Fibroblast of lung (primary cell): ENCODE measurements around the gene KIF25. TPM values are rescaled to one million over a fixed set of nuclear protein-coding genes. Genes with fewer than 3 reads are reported as not detected.

Source experiments
- DNase-seq, 2 donors: peaks; one replicate each; pipeline versions ENCODE4 v3.0.0 to v3.0.0-alpha.2; 2010; ENCODE audit warnings: low read depth in 2 of 2
- H2AFZ ChIP-seq: 2 replicates; pipeline ENCODE4 v1.5.1; 2012; ENCODE audit warnings: low read length, control low read depth, inconsistent platforms
- H3K27ac ChIP-seq: 2 replicates; pipeline ENCODE4 v1.5.1; 2011; ENCODE audit warnings: low read length, control low read depth; ENCODE audit not compliant: insufficient read depth
- H3K27me3 ChIP-seq: 2 replicates; pipeline ENCODE4 v1.5.1; 2011; ENCODE audit warnings: mild to moderate bottlenecking, low read length; ENCODE audit not compliant: control insufficient read depth, insufficient read depth
- H3K36me3 ChIP-seq: 2 replicates; pipeline ENCODE4 v1.5.1; 2011; ENCODE audit warnings: low read length; ENCODE audit not compliant: control insufficient read depth, insufficient read depth
- H3K4me1 ChIP-seq: 2 replicates; pipeline ENCODE4 v1.5.1; 2011; ENCODE audit warnings: low read length; ENCODE audit not compliant: control insufficient read depth, insufficient read depth; ENCODE audit errors: extremely low read depth
- H3K4me2 ChIP-seq: 2 replicates; pipeline ENCODE4 v1.5.1; 2011; ENCODE audit warnings: low read length, control low read depth; ENCODE audit not compliant: insufficient read depth; ENCODE audit errors: extremely low read depth
- H3K4me3 ChIP-seq, 4 experiments: fragments of 200-600 bp in 1 of 4; sonication (generic) in 1 of 4; replicated peaks in 1 of 4; 2 replicates each; pipeline ENCODE4 v1.5.1; 2011 to 2016; ENCODE audit warnings: low read length in 4 of 4, low read depth in 3 of 4, mild to moderate bottlenecking in 3 of 4, control low read depth in 2 of 4, inconsistent platforms in 1 of 4, mixed read lengths in 1 of 4; ENCODE audit not compliant: insufficient read depth in 1 of 4; ENCODE audit errors: control extremely low read depth in 1 of 4
- H3K79me2 ChIP-seq: 2 replicates; pipeline ENCODE4 v1.5.1; 2012; ENCODE audit warnings: mild to moderate bottlenecking, low read length, inconsistent platforms; ENCODE audit not compliant: control insufficient read depth, insufficient read depth
- H3K9ac ChIP-seq: 2 replicates; pipeline ENCODE4 v1.5.1; 2011; ENCODE audit warnings: mild to moderate bottlenecking, low read length, control low read depth; ENCODE audit not compliant: insufficient read depth
- H3K9me3 ChIP-seq: 2 replicates; pipeline ENCODE4 v1.5.1; 2012; ENCODE audit warnings: low read depth, low read length; ENCODE audit not compliant: control insufficient read depth, insufficient read depth
- H4K20me1 ChIP-seq: 2 replicates; pipeline ENCODE4 v1.5.1; 2011; ENCODE audit warnings: low read length; ENCODE audit not compliant: control insufficient read depth, insufficient read depth; ENCODE audit errors: extremely low read depth
- EZH2 ChIP-seq: IDR thresholded peaks from 2 replicates; pipeline ENCODE4 v1.5.1; 2012; ENCODE audit warnings: low read length, control low read depth, mild to moderate bottlenecking; ENCODE audit errors: missing control alignments
- polyA plus RNA-seq, 2 donors: library from polyadenylated mRNA; depleted of rRNA in 1 of 2; stranded (reverse) in 1 of 2; unstranded in 1 of 2; fragments of >200 nt; gene quantifications; 2 replicates each; pipeline ENCODE4 v1.2.1, GENCODE V29; 2011 to 2012; ENCODE audit warnings: missing spikeins in 1 of 2
- total RNA-seq: library from RNA; depleted of rRNA; stranded (reverse); fragments of >200 nt; gene quantifications from 2 replicates; pipeline ENCODE4 v1.2.1, GENCODE V29; 2014
- TF ChIP-seq, protein P1 (sequence below), 2 donors: IDR thresholded peaks in 1 of 2; conservative IDR thresholded peaks in 1 of 2; 1 replicate in 1 of 2; 2 replicates in 1 of 2; pipeline ENCODE4 v1.5.1; 2011 to 2012; ENCODE audit warnings: low read length in 2 of 2, control low read depth in 1 of 2, inconsistent platforms in 1 of 2, low read depth in 1 of 2, mild to moderate bottlenecking in 1 of 2

Gene KIF25
- total and polyA plus RNA-seq, 2 donors (not counting 1 experiment from before 2014, with no cell fraction given): 0.33 TPM; not detected in 1

GRCh38 chr6:168028181-168028580 is 30.7 kb downstream of the KIF25 start:
- no peak overlapping the region for H3K9ac ChIP-seq
- no peaks in the 10 kb centered on the region for H3K36me3 ChIP-seq
- no peaks in the 10 kb centered on the region for H3K27me3 ChIP-seq
- H3K4me3 ChIP-seq: no peak overlapping the region
- no peak for TF ChIP-seq EZH2
- TF ChIP-seq, protein P1, sequence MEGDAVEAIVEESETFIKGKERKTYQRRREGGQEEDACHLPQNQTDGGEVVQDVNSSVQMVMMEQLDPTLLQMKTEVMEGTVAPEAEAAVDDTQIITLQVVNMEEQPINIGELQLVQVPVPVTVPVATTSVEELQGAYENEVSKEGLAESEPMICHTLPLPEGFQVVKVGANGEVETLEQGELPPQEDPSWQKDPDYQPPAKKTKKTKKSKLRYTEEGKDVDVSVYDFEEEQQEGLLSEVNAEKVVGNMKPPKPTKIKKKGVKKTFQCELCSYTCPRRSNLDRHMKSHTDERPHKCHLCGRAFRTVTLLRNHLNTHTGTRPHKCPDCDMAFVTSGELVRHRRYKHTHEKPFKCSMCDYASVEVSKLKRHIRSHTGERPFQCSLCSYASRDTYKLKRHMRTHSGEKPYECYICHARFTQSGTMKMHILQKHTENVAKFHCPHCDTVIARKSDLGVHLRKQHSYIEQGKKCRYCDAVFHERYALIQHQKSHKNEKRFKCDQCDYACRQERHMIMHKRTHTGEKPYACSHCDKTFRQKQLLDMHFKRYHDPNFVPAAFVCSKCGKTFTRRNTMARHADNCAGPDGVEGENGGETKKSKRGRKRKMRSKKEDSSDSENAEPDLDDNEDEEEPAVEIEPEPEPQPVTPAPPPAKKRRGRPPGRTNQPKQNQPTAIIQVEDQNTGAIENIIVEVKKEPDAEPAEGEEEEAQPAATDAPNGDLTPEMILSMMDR (conservative IDR thresholded peaks at IDR 0.05 in 1 of 2, IDR thresholded peaks at IDR 0.05 in 1 of 2; ENCODE audit: low read depth in 1 of 2, low read length in 2 of 2): no peak
- no peaks in the 10 kb centered on the region for H3K9me3 ChIP-seq
- no peak for DNase-seq
- peaks cover 8% of the 10 kb centered on the region for H3K4me1 ChIP-seq
- H3K79me2 ChIP-seq: no peaks in the 10 kb centered on the region
- no peaks in the 10 kb centered on the region for H4K20me1 ChIP-seq
- no peak overlapping the region for H3K4me2 ChIP-seq
- H2AFZ ChIP-seq: no peak overlapping the region
- H3K27ac ChIP-seq: no peak overlapping the region

DNA sequence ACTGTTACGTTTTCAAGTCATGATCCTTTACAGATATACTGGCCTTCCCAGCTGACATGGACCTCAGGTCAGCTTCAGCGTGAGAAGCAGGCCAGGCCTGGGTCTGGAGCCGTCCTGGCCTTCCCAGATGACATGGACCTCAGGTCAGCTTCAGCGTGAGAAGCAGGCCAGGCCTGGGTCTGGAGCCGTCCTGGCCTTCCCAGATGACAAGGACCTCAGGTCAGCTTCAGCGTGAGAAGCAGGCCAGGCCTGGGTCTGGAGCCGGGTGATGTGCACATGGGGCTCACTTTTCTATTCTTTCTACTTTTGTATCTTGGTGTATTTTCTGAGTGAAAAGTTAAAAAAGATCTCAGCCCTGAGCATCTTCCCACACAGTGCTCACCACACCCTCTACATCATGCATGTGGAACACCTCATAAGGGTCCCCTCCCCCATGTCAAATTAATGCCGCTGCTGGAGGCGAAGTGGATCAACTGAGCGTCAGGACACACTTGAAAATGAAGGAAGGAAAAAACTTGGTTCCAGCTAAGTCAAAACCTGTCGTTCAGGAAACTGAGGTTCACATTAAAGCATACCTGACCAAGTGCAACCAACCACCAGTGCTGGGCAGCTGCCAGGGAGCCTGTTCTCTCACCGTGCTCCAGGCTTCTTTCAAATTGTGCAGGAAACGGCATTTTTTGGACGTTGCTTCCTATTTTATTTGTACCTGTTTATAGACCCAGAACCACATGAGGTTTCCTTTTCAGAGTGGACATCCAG is 32.2 kb downstream of the KIF25 start:
- Histone ChIP-seq H3K36me3 (no peaks in the 10 kb centered on the region), H3K4me1 (peaks cover 8% of the 10 kb centered on the region), H3K27me3 (no peaks in the 10 kb centered on the region), H3K4me3 (no peak overlapping the region), H3K27ac (no peak overlapping the region), H2AFZ (no peak overlapping the region), H3K79me2 (no peaks in the 10 kb centered on the region), H3K9me3 (no peaks in the 10 kb centered on the region), H3K9ac (no peak overlapping the region), H4K20me1 (no peaks in the 10 kb centered on the region), H3K4me2 (no peak overlapping the region)
- no peak for DNase-seq
- TF ChIP-seq, protein P1 (conservative IDR thresholded peaks at IDR 0.05 in 1 of 2, IDR thresholded peaks at IDR 0.05 in 1 of 2; ENCODE audit: low read depth in 1 of 2, low read length in 2 of 2): no peak
- no peak for TF ChIP-seq EZH2

- no peak overlapping the region for H3K27ac ChIP-seq
- no peaks in the 10 kb centered on the region for H3K79me2 ChIP-seq
- no peaks in the 10 kb centered on the region for H3K9me3 ChIP-seq
- no peak overlapping the region for H3K9ac ChIP-seq
- TF ChIP-seq, protein P1 (conservative IDR thresholded peaks at IDR 0.05 in 1 of 2, IDR thresholded peaks at IDR 0.05 in 1 of 2; ENCODE audit: low read depth in 1 of 2, low read length in 2 of 2): no peak
- no peak for TF ChIP-seq EZH2
- H3K4me2 ChIP-seq: no peak overlapping the region
- H3K4me3 ChIP-seq: no peak overlapping the region
- H3K27me3 ChIP-seq: no peaks in the 10 kb centered on the region
- H3K4me1 ChIP-seq: peaks cover 8% of the 10 kb centered on the region
- no peak for DNase-seq
- H2AFZ ChIP-seq: no peak overlapping the region
- no peaks in the 10 kb centered on the region for H3K36me3 ChIP-seq
- no peaks in the 10 kb centered on the region for H4K20me1 ChIP-seq
Measured at GRCh38 chr6:168030218-168030746, 32.8 kb downstream of the KIF25 start.
